Stomach (tissue), 9 donors: Measurements from ENCODE around the gene PSMB5. TPM values are rescaled to one million over a fixed set of nuclear protein-coding genes. Genes with fewer than 3 reads are reported as not detected.
"Not testable (repeated sequence)": the region's sequence is repeated elsewhere in the genome, so short reads cannot be mapped to it uniquely, and the experiment has no call there.

Experiments used
- DNase-seq, 2 donors: peaks; one replicate each; pipeline versions ENCODE4 v3.0.0 to v3.0.0-alpha.2; 2013 to 2019
- H3K27ac ChIP-seq, 5 donors: fragments of 200-600 bp in 4 of 5; sonication (generic) in 4 of 5; one replicate each; pipeline ENCODE4 v1.5.1; 2013 to 2019; ENCODE audit warnings: mild to moderate bottlenecking in 1 of 5, moderate library complexity in 1 of 5
- H3K27me3 ChIP-seq, 3 donors: fragments of 200-600 bp; sonication (generic); one replicate each; pipeline ENCODE4 v1.5.1; 2017 to 2019; ENCODE audit warnings: mixed run types in 1 of 3
- H3K36me3 ChIP-seq, 4 donors: fragments of 200-600 bp; sonication (generic); 1 replicate in 3 of 4; 2 replicates in 1 of 4; pipeline ENCODE4 v1.5.1; 2016 to 2019
- H3K4me1 ChIP-seq, 4 donors: fragments of 200-600 bp; sonication (generic); one replicate each; pipeline ENCODE4 v1.5.1; 2016 to 2019
- H3K4me3 ChIP-seq, 4 donors: fragments of 200-600 bp; sonication (generic) in 3 of 4; one replicate each; pipeline ENCODE4 v1.5.1; 2016 to 2019; ENCODE audit warnings: mild to moderate bottlenecking in 1 of 4
- H3K9me3 ChIP-seq, 4 donors: fragments of 200-600 bp; sonication (generic); one replicate each; pipeline ENCODE4 v1.5.1; 2016 to 2019
- CTCF ChIP-seq, 7 experiments: fragments of 450-650 bp in 4 of 7; fragments of 200-600 bp in 3 of 7; sonication (generic) in 3 of 7; IDR thresholded peaks; one replicate each; pipeline ENCODE4 v1.5.1; 2016 to 2019; ENCODE audit warnings: antibody characterized with exemption in 7 of 7, control low read depth in 2 of 7, mild to moderate bottlenecking in 1 of 7
- EP300 ChIP-seq: sonication (generic); formaldehyde crosslinking; IDR thresholded peaks from one replicate; pipeline ENCODE4 v1.6.1; 2017; ENCODE audit warnings: antibody characterized with exemption
- POLR2A ChIP-seq, 4 donors: fragments of 450-650 bp; IDR thresholded peaks; one replicate each; pipeline ENCODE4 v1.6.1; 2016; ENCODE audit warnings: antibody characterized with exemption in 4 of 4, control low read depth in 2 of 4, mild to moderate bottlenecking in 1 of 4, moderate library complexity in 1 of 4
- POLR2AphosphoS5 ChIP-seq, 3 donors: sonication (generic); formaldehyde crosslinking; IDR thresholded peaks; one replicate each; pipeline ENCODE4 v1.6.1; 2016; ENCODE audit warnings: antibody characterized with exemption in 3 of 3
- WGBS, 5 donors: extraction: QIAGEN DNeasy Blood & Tissue Kit in 3 of 5; methylation state at CpG; one replicate each; pipeline versions ENCODE4 v1.1.5 to v1.1.7; 2013 to 2018; 5-methylcytosine and 5-hydroxymethylcytosine counted together
- intact Hi-C: fragments of 100-400 bp; cut with DNase I; formaldehyde crosslinking; loops from one replicate; pipeline ENCODE4 v1.15.1; 2023; ENCODE audit warnings: low total_unique reads
- polyA plus RNA-seq, 3 donors: library from polyadenylated mRNA; stranded (reverse); fragments of 200-250 nt; gene quantifications; one replicate each; pipeline ENCODE4 v1.2.3, GENCODE V29; 2013
- total RNA-seq, 5 donors: library from RNA; depleted of rRNA; stranded (reverse); fragments of >200 nt; gene quantifications; one replicate each; pipeline versions ENCODE4 v1.1.0 to v1.2.3, GENCODE V29; 2014 to 2016
- donor health status: healthy with polysubstance abuse.
- donor health status: Bipolar disorder and iron deficiency.
- donor health status: healthy.

PSMB5 gene
- total and polyA plus RNA-seq, 8 donors = 34.4 to 147 (median 92.6) TPM

GRCh38 chr14:23020143-23021128 is 14.3 kb downstream of the PSMB5 start:
- Histone ChIP-seq H3K4me1 (no peaks in the 10 kb centered on the region), H3K36me3 (peaks cover 5 to 31% (median 14%) of the 10 kb centered on the region in 4 donors), H3K27ac (no peak overlapping the region), H3K27me3 (no peaks in the 10 kb centered on the region), H3K4me3 (no peak overlapping the region), H3K9me3 (no peaks in the 10 kb centered on the region)
- no peak for TF ChIP-seq POLR2A (IDR thresholded peaks at IDR 0.05)
- intact Hi-C loops = no loop called here
- no peak for DNase-seq
- 83 to 94% (median 90%) methylated on average over 7 of the region's 7 CpGs for WGBS, 5 donors

- Histone ChIP-seq H3K36me3 (peaks cover 0 to 7% (median 0%) of the 10 kb centered on the region in 4 donors), H3K9me3 (no peaks in the 10 kb centered on the region), H3K27me3 (no peaks in the 10 kb centered on the region), H3K27ac (no peak overlapping the region), H3K4me1 (no peaks in the 10 kb centered on the region), H3K4me3 (no peak overlapping the region)
- no peak for DNase-seq
- TF ChIP-seq CTCF (IDR thresholded peaks at IDR 0.05) (no peak), POLR2AphosphoS5 (IDR thresholded peaks at IDR 0.05) (no peak), EP300 (no peak)
- intact Hi-C loops = no loop called here
Observed at GRCh38 chr14:23018107-23018506, 16.6 kb downstream of the PSMB5 start.

GRCh38 chr14:23017091-23017490 is 17.6 kb downstream of the PSMB5 start:
- intact Hi-C loops = no loop called here
- DNase-seq = no peak
- Histone ChIP-seq H3K9me3 (no peaks in the 10 kb centered on the region), H3K4me3 (no peak overlapping the region), H3K27ac (no peak overlapping the region), H3K36me3 (no peaks in the 10 kb centered on the region), H3K27me3 (no peaks in the 10 kb centered on the region), H3K4me1 (no peaks in the 10 kb centered on the region)
- WGBS, 5 donors = 72 to 87% (median 79%) methylated on average over 5 of the region's 5 CpGs
- TF ChIP-seq EP300 = no peak

GRCh38 chr14:23015618-23016017 is 19.1 kb downstream of the PSMB5 start:
- Histone ChIP-seq H3K27me3 (no peaks in the 10 kb centered on the region), H3K27ac (no peak overlapping the region), H3K4me1 (peaks cover 0 to 1% (median 0%) of the 10 kb centered on the region in 4 donors), H3K9me3 (no peaks in the 10 kb centered on the region), H3K4me3 (no peak overlapping the region), H3K36me3 (no peaks in the 10 kb centered on the region)
- no peak for TF ChIP-seq POLR2AphosphoS5 (IDR thresholded peaks at IDR 0.05)
- no peak for TF ChIP-seq CTCF (IDR thresholded peaks at IDR 0.05)
- TF ChIP-seq EP300 = no peak
- TF ChIP-seq POLR2A (IDR thresholded peaks at IDR 0.05) = no peak
- intact Hi-C loops = no loop called here
- no peak for DNase-seq
- WGBS, 5 donors = 77 to 90% (median 81%) methylated on average over 4 of the region's 4 CpGs

GRCh38 chr14:23013749-23014054 is 21.0 kb downstream of the PSMB5 start:
- H3K9me3 ChIP-seq, H3K4me3 ChIP-seq, intact Hi-C loops, H3K27me3 ChIP-seq, DNase-seq, H3K27ac ChIP-seq, H3K36me3 ChIP-seq: not testable (repeated sequence)
- WGBS, 5 donors = 83 to 91% (median 86%) methylated on average over 5 of the region's 5 CpGs
- H3K4me1 ChIP-seq = peaks cover 3 to 16% (median 7%) of the 10 kb centered on the region in 4 donors

GRCh38 chr14:23013054-23013748 is 21.5 kb downstream of the PSMB5 start:
- intact Hi-C loops = no loop called here
- Histone ChIP-seq H3K4me3 (no peak overlapping the region), H3K4me1 (peaks cover 4 to 17% (median 10%) of the 10 kb centered on the region in 4 donors), H3K9me3 (no peaks in the 10 kb centered on the region), H3K27ac (no peak overlapping the region), H3K27me3 (no peaks in the 10 kb centered on the region), H3K36me3 (no peaks in the 10 kb centered on the region)
- 45 to 69% (median 55%) methylated on average over 6 of the region's 6 CpGs for WGBS, 5 donors
- DNase-seq = peak in 1 of 2 donors; percentile 47
- TF ChIP-seq EP300 (no peak), POLR2AphosphoS5 (IDR thresholded peaks at IDR 0.05) (no peak), POLR2A (IDR thresholded peaks at IDR 0.05) (no peak)
